ELR (cell line): ENCODE results near the gene DDX1.
"Not testable (repeated sequence)": the region's sequence is repeated elsewhere in the genome, so short reads cannot be mapped to it uniquely, and the experiment has no call there.

ENCODE experiments used
- DNase-seq: peaks from one replicate; pipeline ENCODE4 v3.0.0-alpha.2; 2015; ENCODE audit warnings: low read depth

DDX1 gene

GRCh38 chr2:15595342-15595905, 3.8 kb downstream of the DDX1 start:
- DNase-seq, result no peak

GRCh38 chr2:15595936-15596335, 4.3 kb downstream of the DDX1 start:
- no peak for DNase-seq

- DNase-seq, result no peak
Observed at GRCh38 chr2:15596350-15596749, 4.7 kb downstream of the DDX1 start.

GRCh38 chr2:15596968-15597367, 5.3 kb downstream of the DDX1 start:
- no peak for DNase-seq

DNA sequence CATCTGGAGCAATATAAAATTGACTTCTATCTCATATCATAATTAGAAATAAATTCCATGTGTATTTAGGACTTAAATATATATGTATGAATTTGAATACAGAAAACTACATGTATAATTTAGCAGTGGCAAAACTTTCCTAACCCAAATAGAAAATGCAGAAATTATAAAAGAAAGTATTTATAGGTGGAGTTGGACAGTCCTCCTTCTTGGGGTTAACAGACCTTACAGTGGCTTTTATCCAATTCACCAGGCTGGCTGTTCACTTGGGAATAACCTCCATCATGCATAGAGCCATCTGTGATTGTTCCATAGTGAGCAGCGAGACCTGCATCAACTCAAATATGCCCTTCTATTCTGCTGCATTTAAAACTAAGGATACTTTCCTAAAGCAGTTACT, 8.3 kb downstream of the DDX1 start:
- DNase-seq, result no peak

DNA sequence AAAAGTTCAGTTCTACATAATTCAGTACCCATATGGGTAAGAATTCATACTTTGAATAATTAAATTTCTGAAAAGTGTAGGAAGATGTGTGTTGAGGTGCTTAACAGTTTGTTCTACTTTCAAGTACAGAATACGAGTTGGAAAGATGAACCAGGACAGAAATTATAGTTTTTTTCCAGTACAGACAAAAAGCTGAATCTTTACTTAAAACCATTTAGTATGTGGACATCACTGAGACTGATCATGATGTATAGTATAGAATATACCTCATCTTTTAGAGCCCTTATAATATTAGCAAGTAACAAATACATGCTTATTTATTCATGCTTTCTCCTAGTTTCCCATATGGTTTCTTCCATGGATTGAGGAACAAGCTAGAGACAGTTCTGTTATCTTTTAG, 10.0 kb downstream of the DDX1 start:
- DNase-seq, result no peak

DNA sequence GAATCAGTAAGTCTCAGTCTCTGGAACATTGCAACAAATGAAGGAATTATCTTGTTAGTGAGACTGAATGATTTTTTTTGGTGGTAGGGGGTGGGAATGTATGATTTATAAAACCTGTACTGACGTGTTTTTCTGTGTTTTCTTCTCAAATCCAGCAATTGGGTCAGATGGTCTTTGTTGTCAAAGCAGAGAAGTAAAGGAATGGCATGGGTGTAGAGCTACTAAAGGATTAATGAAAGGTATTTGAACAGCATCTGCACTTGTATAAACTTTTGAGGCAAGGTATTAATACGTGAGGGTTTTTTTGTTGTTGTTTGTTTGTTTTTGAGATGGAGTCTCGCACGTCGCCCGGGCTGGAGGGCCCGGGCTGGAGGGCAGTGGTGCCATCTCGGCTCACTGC, 10.7 kb downstream of the DDX1 start:
- no peak for DNase-seq

DNA sequence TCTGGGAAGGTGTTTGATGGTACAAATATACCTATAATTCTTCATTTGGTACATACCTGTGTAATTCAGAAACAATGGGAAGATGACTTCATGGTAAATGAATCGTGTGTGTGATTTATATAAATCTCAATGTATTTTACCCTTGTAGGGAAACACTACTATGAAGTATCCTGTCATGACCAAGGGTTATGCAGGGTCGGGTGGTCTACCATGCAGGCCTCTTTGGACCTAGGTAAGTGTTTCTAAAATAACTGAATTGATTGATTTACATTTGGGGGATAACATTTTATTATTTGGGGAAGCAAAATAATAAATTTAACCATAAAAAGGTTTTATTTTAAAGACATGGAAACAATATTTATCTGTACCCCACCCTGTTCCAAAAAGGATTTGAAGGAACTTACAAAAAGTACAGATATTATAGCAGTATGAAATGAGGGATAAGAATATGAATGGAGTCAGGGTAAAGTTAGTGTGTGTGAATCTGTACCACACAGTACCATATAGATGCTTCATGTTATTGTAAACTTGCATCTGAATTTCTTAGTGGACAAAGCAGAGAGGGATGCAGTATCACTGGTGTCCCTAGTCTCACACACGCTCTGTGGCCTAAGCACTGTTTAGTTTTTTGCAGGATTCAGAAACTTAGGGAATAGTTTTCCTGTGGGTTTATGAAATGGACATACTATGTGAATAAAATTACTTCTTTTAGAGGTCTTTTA, 11.5 kb downstream of the DDX1 start:
- no peak for DNase-seq

- DNase-seq, result no peak
Observed at GRCh38 chr2:15603948-15604347, 12.3 kb downstream of the DDX1 start.

DNA sequence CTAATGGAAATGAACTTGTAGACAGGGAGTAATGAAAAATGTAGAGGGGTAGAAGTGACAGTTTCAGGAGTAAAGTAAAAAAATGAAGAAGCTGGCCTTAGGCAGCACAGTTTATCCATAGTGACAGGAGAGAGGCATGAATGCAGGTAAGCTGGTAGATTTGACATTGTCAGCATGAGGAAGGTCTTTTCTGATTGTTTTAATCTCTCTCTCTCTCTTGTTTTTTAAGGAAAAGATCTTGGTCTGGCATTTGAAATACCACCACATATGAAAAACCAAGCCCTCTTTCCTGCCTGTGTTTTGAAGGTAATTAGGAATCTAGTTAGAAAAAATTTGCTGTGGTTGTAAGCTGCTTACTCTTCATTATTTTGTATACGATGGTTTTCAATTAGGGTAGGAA, 14.1 kb downstream of the DDX1 start:
- no peak for DNase-seq

GRCh38 chr2:15606481-15607441, 15.1 kb downstream of the DDX1 start:
- DNase-seq, result no peak

GRCh38 chr2:15607709-15608391, 16.2 kb downstream of the DDX1 start:
- DNase-seq, result no peak

DNA sequence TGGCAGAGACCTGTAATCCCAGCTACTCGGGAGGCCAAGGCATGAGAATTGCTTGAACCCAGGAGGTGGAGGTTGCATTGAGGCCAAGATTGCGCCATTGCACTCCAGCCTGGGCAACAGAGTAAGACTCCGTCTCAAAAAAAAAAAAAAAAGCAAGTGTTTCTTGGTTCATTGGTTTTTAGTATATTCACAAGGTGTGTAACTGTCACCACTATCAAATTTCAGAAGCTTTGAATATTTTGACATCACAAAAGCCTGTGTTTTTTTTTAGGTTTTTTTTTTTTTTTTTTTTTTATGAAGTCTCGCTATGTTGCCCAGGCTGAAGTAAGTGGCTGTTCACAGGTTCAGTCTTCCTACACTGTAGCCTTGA, 16.7 kb downstream of the DDX1 start:
- no peak for DNase-seq

DNA sequence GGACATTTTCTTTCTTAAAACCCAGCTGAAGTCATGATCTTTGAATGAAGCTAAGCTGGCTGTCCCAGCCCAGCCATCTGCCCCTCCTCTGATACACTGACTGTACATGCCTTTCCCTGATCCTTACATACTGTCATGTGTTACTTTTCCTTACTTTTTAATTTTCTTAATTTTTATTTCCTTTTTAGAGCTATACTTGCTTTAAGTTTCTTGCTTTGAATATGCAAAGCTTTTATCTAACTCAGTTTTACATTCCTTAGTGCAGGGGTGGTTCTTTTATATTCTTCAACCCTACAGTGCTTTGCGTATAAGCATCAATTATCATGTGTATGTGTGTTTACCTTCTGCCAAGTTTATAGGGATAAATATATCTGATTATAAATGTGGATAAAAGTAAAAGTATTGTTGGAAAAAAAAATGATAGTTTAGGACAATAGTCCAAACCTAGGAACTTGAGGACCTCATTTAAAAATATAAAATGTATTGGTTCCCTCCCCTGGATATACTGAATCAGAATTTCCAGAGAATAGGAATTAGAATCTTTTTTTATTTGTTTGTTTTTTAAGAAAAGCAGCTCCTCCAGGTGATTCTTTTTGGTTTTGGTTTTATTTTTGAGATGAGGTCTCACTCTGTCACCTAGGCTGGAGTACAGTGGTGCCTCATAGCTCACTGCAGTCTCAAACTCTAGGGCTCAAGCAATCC, 17.8 kb downstream of the DDX1 start:
- no peak for DNase-seq

DNA sequence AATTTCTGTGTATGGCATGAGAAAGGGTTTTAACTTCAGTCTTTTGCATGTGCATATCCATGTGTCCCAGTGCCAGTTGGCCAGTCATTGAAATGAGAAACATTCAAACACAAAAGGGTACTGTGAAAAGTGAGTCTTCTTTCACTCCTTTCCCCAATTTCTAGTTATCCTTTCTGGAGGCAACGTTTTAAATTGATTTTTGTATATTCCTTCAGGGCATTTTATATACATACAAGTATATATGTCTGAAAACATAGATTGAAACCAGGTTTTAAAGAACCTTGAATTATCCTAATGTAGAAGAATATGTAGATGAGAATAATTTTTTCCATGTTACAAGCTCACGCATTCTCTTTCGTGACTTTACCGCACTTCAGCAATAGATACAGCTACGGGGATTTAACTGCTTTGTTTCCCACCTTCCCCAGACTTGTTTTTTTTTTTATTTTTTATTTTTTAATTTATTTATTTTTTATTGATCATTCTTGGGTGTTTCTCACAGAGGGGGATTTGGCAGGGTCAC, 18.8 kb downstream of the DDX1 start:
- no peak for DNase-seq

DNA sequence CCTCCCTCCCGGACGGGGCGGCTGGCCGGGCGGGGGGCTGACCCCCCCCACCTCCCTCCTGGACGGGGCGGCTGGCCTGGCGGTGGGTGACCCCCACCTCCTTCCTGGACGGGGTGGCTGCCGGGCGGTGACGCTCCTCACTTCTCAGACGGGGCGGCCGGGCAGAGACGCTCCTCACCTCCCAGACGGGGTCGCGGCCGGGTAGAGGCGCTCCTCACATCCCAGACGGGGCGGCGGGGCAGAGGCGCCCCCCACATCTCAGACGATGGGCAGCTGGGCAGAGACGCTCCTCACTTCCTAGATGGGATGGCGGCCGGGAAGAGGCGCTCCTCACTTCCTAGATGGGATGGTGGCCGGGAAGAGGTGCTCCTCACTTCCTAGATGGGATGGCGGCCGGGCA, 20.4 kb downstream of the DDX1 start:
- not testable (repeated sequence) for DNase-seq

GRCh38 chr2:15613736-15614429, 22.2 kb downstream of the DDX1 start:
- no peak for DNase-seq

GRCh38 chr2:15614545-15615300, 23.1 kb downstream of the DDX1 start:
- DNase-seq, result no peak

DNA sequence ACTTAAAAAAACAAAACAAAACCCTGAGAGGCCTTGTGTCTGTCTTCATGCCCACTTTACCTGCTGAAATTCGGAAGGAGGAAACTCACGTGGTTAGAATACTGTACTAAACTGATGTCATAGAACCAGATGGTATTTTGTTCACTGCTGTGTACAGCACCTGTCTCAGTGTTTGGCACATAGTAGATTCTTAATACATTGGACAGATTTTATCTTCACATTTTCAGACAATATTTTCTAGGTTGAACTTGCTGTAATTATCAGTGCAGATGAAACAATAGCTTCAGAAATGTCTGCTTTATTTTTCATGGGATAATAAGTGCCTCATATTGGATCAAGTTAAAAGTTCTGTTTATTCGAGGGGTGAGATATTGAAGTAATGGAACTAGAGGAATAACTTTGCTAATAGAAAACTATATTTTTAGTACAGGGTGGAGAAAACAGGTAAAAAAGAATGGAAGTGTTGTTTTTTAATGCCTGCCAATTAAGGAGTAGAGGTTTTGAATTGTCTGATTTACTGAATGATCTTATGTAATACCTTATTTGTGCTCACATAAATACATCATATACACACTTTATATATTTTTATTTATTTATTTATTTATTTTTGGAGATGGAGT, 23.7 kb downstream of the DDX1 start:
- no peak for DNase-seq

- DNase-seq, result no peak
Observed at GRCh38 chr2:15616429-15616828, 24.8 kb downstream of the DDX1 start.
